OCI-LY1 (cell line): ENCODE results near the gene ATP2B2.

Source experiments
- CTCF ChIP-seq: fragments of 200-600 bp; sonication (generic), shearing (Covaris generic); IDR thresholded peaks from 2 replicates; pipeline ENCODE4 v1.5.1; 2017; ENCODE audit warnings: mild to moderate bottlenecking, antibody characterized with exemption, low read length, moderate library complexity, mixed read lengths
- EZH2 ChIP-seq: fragments of 200-600 bp; sonication (generic), shearing (Covaris generic); IDR thresholded peaks from 2 replicates; pipeline ENCODE4 v1.8.0; 2017; ENCODE audit warnings: borderline replicate concordance, mixed run types, mild to moderate bottlenecking, antibody characterized with exemption, low read length, moderate library complexity, mixed read lengths

DNA sequence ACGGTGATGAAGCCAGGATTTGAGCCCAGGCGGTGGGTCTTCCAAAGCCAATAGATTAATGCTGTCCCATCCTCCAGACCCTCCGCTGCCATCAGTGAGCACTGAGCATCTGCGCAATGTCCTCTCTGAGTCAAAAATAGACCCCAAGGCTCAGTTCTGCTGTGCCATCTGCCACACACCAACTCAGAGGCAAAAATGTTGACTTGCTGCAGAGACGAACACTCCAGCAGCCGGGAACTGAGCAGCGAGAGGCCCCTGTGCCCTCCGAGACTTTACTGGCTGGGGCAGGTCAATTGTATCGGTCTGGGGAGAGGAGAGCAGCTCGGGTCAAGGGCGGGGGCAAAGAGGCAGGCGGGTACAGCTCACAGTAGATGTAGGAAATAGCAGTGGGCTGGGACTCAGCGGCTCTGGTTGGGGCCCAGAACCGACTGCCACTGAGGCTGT lies 41.5 kb upstream of the ATP2B2 start:
- TF ChIP-seq CTCF (no peak), EZH2 (no peak)
